Esophagus muscularis mucosa (tissue), 4 donors: ENCODE data around the gene EXD1. TPM values are rescaled to one million over a fixed set of nuclear protein-coding genes. Genes with fewer than 3 reads are reported as not detected.

Source experiments
- DNase-seq: peaks from one replicate; pipeline ENCODE4 v3.0.0-alpha.2; 2017; ENCODE audit errors: extremely low spot score
- H3K27ac ChIP-seq, 4 donors: fragments of 200-600 bp; sonication (generic); replicated peaks in 1 of 4; 1 replicate in 3 of 4; 2 replicates in 1 of 4; pipeline ENCODE4 v1.5.1; 2016 to 2019; ENCODE audit warnings: mild to moderate bottlenecking in 1 of 4
- H3K27me3 ChIP-seq, 4 donors: fragments of 200-600 bp; sonication (generic); one replicate each; pipeline versions ENCODE4 v1.5.1 to v1.6.0; 2016 to 2019
- H3K36me3 ChIP-seq, 4 donors: fragments of 200-600 bp; sonication (generic); one replicate each; pipeline ENCODE4 v1.5.1; 2016 to 2019
- H3K4me1 ChIP-seq, 4 donors: fragments of 200-600 bp; sonication (generic); one replicate each; pipeline ENCODE4 v1.5.1; 2016 to 2019
- H3K4me3 ChIP-seq, 4 donors: fragments of 200-600 bp; sonication (generic); 1 replicate in 2 of 4; 2 replicates in 2 of 4; pipeline ENCODE4 v1.5.1; 2016 to 2019; ENCODE audit warnings: mild to moderate bottlenecking in 4 of 4, moderate library complexity in 1 of 4
- H3K9me3 ChIP-seq, 4 donors: fragments of 200-600 bp; sonication (generic); 1 replicate in 3 of 4; 2 replicates in 1 of 4; pipeline ENCODE4 v1.5.1; 2016 to 2019
- CTCF ChIP-seq, 3 experiments: fragments of 200-600 bp in 2 of 3; fragments of 450-650 bp in 1 of 3; sonication (generic) in 2 of 3; IDR thresholded peaks; one replicate each; pipeline ENCODE4 v1.5.1; 2017 to 2019; ENCODE audit warnings: antibody characterized with exemption in 3 of 3, mild to moderate bottlenecking in 2 of 3, moderate library complexity in 1 of 3
- EP300 ChIP-seq: sonication (generic); formaldehyde crosslinking; IDR thresholded peaks from one replicate; pipeline ENCODE4 v1.6.1; 2017; ENCODE audit warnings: antibody characterized with exemption
- POLR2A ChIP-seq: fragments of 450-650 bp; IDR thresholded peaks from one replicate; pipeline ENCODE4 v1.6.1; 2017; ENCODE audit warnings: antibody characterized with exemption, moderate library complexity, mild to moderate bottlenecking, low read depth
- POLR2AphosphoS5 ChIP-seq, 2 donors: sonication (generic); formaldehyde crosslinking; IDR thresholded peaks; one replicate each; pipeline ENCODE4 v1.6.1; 2017; ENCODE audit warnings: antibody characterized with exemption in 2 of 2
- WGBS: methylation state at CpG from one replicate; pipeline ENCODE4 v1.1.5; 2018; 5-methylcytosine and 5-hydroxymethylcytosine counted together
- intact Hi-C: fragments of 100-400 bp; cut with DNase I; formaldehyde crosslinking; loops from one replicate; pipeline ENCODE4 v1.15.1; 2023
- total RNA-seq, 4 donors: library from RNA; depleted of rRNA; stranded (reverse); fragments of >200 nt; gene quantifications; one replicate each; pipeline versions ENCODE4 v1.1.0 to v1.2.1, GENCODE V29; 2016

EXD1 gene
- total RNA-seq, 4 donors from 2014 or later, result not detected

- no peak for TF ChIP-seq EP300
- intact Hi-C loops, result loop anchor here (5.0 kb wide), 1 partner anchor 54 kb away; no protein-coding TSS in a partner anchor
- peaks cover 17 to 36% (median 27%) of the 10 kb centered on the region in 4 donors for H3K4me1 ChIP-seq
- no peaks in the 10 kb centered on the region for H3K27me3 ChIP-seq
- DNase-seq, result no peak
- H3K4me3 ChIP-seq, result no peak overlapping the region
- 88% methylated on average over 1 of the region's 1 CpG for WGBS
- H3K36me3 ChIP-seq, result no peaks in the 10 kb centered on the region
- H3K27ac ChIP-seq, result no peak overlapping the region
- no peaks in the 10 kb centered on the region for H3K9me3 ChIP-seq
Observed at GRCh38 chr15:41233367-41233771, 2.8 kb upstream of the EXD1 start.

- WGBS, result 3% methylated on average over 24 of the region's 28 CpGs
- Histone ChIP-seq H3K4me1 (peaks cover 17 to 36% (median 27%) of the 10 kb centered on the region in 4 donors), H3K27ac (peak overlapping the region; percentile 92 to 97 (median 92)), H3K36me3 (no peaks in the 10 kb centered on the region), H3K4me3 (peak overlapping the region; percentile 61 to 93 (median 84)), H3K27me3 (no peaks in the 10 kb centered on the region), H3K9me3 (no peaks in the 10 kb centered on the region)
- no peak for DNase-seq
- intact Hi-C loops, result loop anchor here (2.0 to 5.0 kb wide), 2 partner anchors 56 to 115 kb away; partner anchors contain the start of gene INO80
- TF ChIP-seq CTCF (IDR thresholded peaks at IDR 0.05), result no peak
- TF ChIP-seq POLR2AphosphoS5 (IDR thresholded peaks at IDR 0.05), result no peak
- no peak for TF ChIP-seq POLR2A
- no peak for TF ChIP-seq EP300
Observed at GRCh38 chr15:41231422-41232226, 1.1 kb upstream of the EXD1 start.

GRCh38 chr15:41230345-41230649 is 260 bp downstream of the EXD1 start:
- intact Hi-C loops, result loop anchor here (2.0 to 5.0 kb wide), 2 partner anchors 57 to 113 kb away; partner anchors contain the start of gene INO80
- no peaks in the 10 kb centered on the region for H3K36me3 ChIP-seq
- H3K27ac ChIP-seq, result peak overlapping the region; percentile 92 to 97 (median 92)

GRCh38 chr15:41219381-41219780 is 11.2 kb downstream of the EXD1 start:
- DNase-seq, result no peak
- no peak overlapping the region for H3K27ac ChIP-seq
- intact Hi-C loops, result no loop called here
- no peaks in the 10 kb centered on the region for H3K9me3 ChIP-seq
- TF ChIP-seq POLR2A (no peak), POLR2AphosphoS5 (IDR thresholded peaks at IDR 0.05) (no peak), CTCF (IDR thresholded peaks at IDR 0.05) (no peak), EP300 (no peak)
- H3K36me3 ChIP-seq, result no peaks in the 10 kb centered on the region
- peaks cover 0 to 36% (median 0%) of the 10 kb centered on the region in 4 donors for H3K27me3 ChIP-seq
- 70% methylated on average over 3 of the region's 3 CpGs for WGBS
- H3K4me3 ChIP-seq, result no peak overlapping the region
- H3K4me1 ChIP-seq, result no peaks in the 10 kb centered on the region

More at GRCh38 chr15:41230345-41230649, 260 bp downstream of the EXD1 start:
- 31% methylated on average over 9 of the region's 10 CpGs for WGBS
- DNase-seq, result no peak
- peaks cover 17 to 36% (median 27%) of the 10 kb centered on the region in 4 donors for H3K4me1 ChIP-seq
- no peak for TF ChIP-seq POLR2A
- no peak for TF ChIP-seq POLR2AphosphoS5 (IDR thresholded peaks at IDR 0.05)
- TF ChIP-seq EP300, result no peak
- TF ChIP-seq CTCF (IDR thresholded peaks at IDR 0.05), result no peak
- H3K4me3 ChIP-seq, result peak overlapping the region; percentile 61 to 93 (median 84)
- H3K27me3 ChIP-seq, result no peaks in the 10 kb centered on the region
- no peaks in the 10 kb centered on the region for H3K9me3 ChIP-seq

GRCh38 chr15:41218851-41219250 is 11.7 kb downstream of the EXD1 start:
- intact Hi-C loops, result no loop called here
- H3K36me3 ChIP-seq, result no peaks in the 10 kb centered on the region
- TF ChIP-seq POLR2AphosphoS5 (IDR thresholded peaks at IDR 0.05) (no peak), EP300 (no peak), CTCF (IDR thresholded peaks at IDR 0.05) (no peak), POLR2A (no peak)
- H3K27ac ChIP-seq, result no peak overlapping the region
- no peak overlapping the region for H3K4me3 ChIP-seq
- 57% methylated on average over 1 of the region's 1 CpG for WGBS
- no peaks in the 10 kb centered on the region for H3K9me3 ChIP-seq
- H3K4me1 ChIP-seq, result no peaks in the 10 kb centered on the region
- no peak for DNase-seq
- H3K27me3 ChIP-seq, result peaks cover 0 to 40% (median 0%) of the 10 kb centered on the region in 4 donors
